GM21786 (cell line): Measurements from ENCODE around the gene EID1.

Experiments
- ATAC-seq: cut with Tn5 transposase; IDR thresholded peaks from one replicate; pipeline ENCODE4 v1.9.1; 2021; ENCODE audit not compliant: unreplicated experiment

Gene EID1

DNA sequence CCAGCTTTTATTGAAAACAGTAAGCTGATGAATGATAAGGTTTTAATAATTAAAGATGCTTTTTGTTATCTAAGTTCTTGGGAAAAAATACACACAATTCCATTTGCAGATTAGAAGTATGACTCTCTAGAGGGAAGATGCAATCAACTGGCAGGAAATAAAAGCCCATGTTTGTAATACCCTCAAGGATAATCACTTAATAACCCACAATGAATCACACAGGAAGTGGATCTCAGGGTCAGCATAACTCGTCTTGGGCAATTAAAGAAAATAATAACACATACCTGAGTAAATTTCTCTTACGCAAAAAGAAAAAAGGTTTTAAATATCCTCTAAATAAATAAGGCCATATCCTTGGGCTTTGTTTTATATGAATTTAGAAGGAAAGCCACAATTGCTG is 9.4 kb upstream of the EID1 start:
- ATAC-seq, result no peak

DNA sequence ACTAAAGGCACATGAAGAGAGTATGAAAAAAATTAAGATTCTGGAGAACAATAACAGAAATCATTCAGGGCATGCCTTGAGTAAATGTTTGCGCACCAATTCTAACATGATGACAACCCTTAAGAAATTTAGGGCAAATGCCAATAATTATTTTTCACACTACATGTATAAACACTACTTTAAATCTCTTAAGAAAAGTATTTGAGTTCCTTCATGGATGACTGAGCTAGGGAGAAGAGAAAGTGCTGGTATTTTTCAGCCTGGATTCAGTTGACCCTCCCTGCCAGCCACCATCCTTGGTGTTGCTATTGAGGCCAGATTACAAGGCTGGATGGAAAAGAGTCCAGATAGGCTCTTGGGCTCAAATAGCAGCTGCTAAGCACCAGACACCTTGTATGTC is 8.0 kb upstream of the EID1 start:
- ATAC-seq, result no peak

DNA sequence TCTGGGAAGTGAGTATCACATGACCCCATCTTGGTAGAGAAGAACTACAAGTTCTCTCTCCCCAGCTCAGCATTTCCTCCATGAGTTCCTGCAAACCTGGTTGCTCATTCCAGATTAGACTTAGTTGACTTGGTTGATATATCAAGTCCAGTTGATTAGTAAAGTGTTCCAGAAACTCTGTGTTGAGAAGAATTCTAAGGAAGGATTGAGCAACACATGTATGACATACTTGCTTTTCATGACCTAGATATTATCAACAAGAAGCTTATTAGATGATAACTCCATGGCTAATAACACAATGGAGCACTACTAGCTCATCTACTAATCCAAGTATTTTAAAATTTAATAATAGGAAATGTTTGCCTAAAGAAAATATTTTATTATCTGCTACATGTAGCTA is 6.4 kb upstream of the EID1 start:
- no peak for ATAC-seq

DNA sequence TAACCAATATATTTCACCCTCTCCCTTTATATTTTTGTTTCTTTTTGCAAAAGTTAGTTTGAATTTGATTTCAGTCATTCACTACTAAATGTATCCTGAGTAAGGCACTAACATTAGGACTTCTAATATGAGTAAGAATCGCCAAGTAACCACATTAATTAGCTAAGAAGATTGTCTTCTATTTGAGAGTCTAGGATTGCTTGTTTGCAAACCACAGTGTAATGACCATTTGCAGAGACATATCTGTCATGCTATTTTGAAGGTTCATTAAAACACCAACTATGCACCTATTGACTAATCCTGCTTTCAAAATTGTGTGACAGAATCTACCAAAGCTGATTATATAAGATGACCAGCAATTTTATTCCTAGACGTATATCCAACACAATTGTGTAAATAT is 5.3 kb upstream of the EID1 start:
- ATAC-seq, result no peak

DNA sequence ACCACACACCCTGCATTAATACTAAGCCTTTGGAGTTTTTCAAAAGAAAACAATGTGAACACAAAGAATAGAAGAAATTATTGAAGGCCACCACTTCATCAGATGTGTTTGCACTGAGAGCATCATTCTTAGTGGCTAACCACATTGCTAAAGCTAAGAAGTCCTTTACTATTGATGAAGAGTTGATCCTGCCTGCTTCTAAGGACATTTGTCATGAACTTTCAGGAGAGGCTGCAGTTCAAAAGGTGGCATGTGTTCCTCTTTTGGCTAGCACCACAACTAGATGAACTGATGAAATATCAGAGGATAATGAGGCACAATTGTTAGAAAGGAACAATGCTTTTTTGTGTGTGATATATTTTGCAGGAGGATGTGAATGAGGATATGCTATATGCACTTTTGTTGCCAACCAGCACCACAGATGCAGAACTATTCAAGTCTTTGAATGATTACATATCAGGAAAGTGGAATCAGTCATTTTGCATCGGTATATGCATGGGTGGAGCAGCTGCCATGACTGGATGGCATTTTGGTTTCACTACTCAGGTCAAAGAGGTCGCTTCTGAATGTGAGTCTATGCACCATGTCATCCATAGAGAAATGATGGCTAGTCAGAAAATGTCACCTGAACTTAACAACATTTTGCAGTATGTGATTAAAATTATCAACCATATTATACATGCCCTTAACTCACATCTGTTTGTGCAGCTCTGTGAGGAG is 2.5 kb upstream of the EID1 start:
- ATAC-seq, result no peak

DNA sequence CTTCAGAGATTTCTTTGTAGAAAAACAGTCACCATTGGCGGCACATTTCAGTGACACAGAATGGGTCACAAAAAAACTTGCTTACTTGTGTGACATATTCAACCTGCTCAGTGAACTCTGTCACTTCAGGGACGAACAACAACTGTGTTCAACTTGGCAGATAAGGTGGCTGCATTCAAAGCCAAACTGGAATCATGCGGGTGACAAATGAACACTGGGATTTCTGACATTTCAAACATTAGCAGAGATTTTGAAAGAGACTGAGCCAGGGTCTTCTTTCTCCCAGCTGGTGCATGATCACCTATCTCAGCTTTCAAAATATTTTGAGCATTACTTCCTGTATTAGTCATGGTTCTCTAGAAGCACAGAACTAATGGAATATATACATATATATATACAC is 1.9 kb upstream of the EID1 start:
- ATAC-seq, result no peak

DNA sequence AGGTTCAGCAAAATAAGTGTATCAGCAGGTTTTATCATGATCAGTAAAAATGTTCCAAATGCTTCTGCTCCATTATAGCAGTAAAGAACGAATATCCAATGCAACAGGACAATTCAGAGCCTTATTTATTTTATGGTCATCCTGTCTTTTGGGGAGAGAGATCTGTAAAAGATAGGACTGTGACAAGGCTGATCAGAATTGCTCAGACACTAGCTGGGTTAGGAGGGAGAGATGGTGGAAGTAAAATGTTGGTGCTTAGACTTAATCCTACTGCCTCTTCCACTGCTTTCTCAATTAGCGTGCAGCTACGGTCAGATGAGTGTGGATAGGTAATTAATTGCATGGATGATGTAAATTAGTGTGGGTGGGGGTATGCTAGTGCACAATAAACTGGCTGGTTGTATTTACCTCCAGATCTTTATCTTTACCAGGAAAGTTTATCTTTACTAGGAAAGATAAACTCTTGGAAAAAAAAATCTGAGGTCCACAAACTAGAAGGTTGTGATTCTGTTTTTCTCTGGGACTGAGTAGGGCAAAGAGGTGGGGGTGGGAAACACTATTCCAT is 2.2 kb downstream of the EID1 start:
- no peak for ATAC-seq

DNA sequence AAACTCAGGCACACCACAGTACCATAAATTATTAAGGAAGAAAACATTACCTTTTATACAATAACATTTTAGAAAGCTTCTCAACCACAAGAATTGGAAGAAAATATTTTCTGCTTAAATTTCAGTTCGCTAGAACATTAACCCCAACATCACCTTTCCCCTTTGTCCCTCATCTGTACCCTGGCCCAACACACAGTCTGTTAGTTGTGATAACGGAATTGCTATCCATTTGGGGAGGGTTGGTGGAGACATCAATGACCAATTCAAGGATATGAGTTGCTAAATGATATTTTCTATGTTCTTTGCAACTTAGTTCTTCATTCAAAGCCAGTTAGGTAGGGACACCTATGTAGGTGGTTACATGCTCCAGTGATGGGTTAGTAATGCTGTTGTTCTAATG is 5.8 kb downstream of the EID1 start:
- ATAC-seq, result no peak

DNA sequence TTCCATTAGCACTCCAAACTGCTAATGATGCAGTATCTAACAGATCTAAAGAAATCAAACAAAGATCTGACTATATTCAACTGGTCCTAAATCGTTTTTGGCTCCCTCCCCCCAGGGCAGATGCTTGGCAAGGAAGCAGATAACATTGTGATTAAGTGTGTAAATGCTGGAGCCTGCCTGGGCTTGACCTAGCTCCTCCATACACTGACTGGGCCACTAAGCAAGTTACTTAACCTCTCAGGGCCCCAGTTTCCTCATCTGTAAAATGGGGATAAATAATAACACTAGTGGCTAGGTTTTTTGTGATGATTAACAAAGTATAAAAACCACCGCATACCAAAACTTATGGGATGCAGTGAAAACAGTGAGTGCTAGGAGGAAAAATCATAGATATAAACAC is 9.2 kb downstream of the EID1 start:
- ATAC-seq, result no peak

DNA sequence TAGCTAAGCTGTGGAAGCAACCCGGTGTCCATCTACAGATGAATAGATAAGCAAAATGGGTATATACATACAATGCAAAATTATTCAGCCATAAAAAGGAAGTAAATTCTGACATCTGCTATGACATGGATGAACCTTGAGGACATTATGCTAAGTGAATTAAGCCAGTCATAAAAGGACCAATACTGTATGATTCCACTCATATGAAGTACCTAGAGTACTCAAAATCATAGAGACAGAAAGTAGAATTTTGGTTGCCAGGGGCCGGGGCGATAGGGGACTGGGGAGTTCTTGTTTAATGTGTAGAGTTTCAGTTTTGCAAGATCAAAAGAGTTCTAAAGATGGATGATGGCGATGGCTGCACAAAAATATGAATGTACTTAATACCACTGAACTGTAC is 10.3 kb downstream of the EID1 start:
- ATAC-seq, result peak; percentile 53

DNA sequence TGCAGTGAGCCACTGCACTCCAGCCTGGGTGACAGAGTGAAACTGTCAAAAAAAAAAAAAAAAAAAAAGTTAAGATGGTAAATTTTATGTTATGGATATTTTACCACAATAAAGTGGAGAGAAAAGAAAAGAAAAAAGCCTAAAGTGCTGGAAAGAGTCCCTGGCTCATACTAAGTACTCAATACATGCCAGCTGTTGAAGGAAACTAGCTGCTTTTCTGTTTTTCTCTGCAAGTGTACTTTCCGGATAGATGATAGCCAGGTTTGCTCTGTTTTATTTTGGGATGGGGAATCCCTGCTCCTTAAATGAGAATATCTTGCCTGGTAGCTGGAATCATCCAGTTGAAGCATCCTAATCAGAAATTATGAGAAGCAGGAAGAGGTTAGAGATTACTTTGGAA is 10.9 kb downstream of the EID1 start:
- ATAC-seq, result no peak

DNA sequence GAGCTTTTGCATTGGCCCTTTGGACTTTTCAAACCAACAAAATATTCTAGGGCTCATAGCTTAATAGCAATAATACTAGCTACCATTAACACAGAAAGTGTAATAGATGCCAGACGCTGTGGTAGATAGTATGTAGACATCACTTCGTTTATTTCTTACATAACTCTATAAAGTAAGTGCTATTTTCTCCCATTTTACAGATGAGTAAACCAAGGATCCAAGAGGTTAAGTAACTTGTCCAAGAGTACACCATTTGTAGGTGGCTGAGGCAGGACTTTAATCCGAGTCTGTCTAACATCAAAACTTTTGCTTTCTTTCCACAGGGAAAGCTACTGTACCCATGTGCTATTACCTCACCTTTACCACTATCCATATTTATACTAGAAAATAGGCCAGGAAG is 12.0 kb downstream of the EID1 start:
- no peak for ATAC-seq

DNA sequence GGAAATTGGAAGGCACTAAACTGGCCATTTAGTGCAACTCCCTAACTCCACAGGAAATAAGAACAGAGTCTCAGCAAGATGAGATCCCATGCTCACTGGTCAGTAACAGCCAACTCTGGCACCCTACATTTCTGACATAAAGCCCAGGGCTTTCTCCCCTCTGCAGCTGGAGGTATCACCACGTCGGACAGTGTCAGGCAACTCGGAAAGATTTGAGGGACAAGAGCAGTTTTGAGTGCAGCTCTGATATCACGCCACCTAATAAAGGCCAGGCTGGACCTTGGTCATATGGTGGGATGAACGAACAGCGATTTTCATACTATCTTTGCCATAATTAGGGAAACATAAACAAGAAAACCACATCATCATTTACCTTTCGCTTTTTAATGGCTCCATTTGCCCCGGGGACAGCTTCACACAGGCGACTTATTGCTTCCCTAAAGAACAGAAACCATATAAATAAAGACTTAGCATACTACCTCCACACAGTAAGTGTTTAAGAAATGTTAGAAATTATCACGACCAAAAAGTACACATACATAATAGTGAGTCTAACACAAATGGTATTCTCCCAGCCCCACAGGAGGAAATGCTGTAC is 12.5 kb downstream of the EID1 start:
- no peak for ATAC-seq

DNA sequence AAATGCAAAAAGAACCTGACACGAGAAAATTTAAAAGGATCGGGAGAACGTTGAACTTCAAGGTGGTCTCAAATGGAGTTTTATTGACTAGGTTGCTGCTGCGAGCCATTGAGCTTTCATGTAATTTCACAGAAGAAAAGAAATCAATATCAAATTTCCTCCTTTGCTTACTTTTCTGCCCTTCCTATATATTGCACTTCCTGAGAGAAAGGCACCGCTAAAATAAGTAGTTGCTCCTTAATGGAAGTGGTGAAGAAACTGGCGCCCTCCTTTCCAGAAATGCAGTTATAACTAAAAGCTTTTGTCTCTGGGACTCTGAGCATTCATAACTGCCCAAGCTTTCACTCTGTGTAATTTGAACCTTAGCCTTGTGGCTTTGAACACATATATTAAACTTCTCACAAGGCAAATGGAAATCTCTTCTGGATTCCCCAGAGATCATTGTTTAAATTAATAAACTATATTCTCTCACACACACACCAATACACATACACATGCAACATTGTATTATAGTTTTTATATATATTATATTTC is 13.4 kb downstream of the EID1 start:
- ATAC-seq, result no peak

DNA sequence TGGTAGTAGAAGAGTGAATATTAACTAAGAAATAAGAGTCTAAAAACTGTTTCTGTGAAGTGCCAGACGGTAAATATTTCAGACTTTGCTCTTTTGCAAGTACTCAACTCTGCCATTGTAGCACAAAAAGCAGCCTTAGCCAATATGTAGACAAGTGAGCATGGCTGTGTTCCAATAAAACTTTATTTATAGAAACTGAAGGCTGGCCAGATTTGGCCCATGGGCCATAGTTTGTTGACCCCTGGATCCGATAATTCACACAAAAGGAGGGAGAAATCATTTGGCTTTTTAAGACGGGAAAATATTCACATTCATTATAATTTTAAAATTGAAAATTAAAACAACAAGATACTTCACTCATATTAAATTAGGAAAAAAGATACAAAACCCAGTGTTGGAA is 15.4 kb downstream of the EID1 start:
- ATAC-seq, result no peak

DNA sequence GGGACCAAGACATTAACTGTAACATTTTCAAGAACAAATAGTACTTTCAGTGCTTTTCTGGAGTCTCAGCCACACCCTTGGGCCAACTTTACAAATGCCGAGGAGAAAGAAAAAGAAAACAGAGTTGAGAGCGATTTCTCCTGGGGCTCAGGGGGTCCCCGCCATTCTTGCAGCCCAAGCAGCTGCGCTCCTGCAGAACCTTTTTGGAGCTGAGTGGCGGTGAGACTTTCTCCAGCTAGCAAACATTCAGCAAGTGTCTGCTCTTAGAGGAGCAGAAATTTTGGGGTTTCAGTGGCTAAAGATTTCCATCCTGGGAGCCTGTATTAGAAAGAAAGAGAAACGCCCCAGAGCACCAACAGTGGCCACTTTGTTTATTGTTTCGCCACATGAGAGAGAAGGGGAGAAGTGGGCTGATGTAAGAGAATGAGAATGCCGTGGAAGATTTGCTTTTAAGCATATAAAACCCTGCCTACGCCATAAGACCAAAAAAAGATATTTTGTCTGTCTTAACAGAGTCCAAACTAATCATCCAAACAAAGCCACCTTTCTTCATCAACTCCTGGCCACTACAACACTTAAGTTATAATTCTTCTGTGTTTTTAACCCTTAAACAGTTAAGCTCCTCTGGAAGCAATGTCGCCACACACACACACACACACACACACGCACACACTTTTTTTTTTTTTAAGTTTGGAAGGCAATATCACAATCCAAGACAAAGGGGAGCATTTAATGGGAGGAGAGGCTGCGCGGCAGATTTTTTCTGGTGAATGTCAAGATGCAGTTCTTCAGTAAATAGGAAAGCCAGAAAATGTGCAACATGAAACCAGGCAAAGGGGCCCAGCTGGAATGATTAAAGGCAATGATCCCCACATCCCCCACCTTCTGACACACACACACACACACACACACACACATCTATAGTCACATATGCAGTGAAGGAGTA is 19.2 kb downstream of the EID1 start:
- no peak for ATAC-seq

DNA sequence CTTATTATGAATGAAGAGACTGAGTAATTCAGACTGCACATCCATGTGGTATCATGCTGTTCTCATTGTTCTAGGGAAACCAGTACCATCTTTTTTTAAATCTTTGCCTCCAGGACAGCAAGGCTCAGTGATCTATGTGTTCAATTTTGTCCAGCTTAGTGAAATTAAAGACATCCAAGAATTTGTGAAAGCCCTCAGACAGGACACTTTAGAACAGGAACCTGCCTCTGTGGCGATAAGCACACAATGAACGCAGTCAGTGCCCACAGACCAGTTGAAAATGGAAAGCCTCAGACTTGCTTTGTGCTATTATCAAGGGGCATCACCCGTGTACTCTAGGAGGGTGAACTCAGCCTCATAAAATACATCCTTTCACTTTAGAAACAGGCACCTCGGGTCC is 20.1 kb downstream of the EID1 start:
- ATAC-seq, result no peak

DNA sequence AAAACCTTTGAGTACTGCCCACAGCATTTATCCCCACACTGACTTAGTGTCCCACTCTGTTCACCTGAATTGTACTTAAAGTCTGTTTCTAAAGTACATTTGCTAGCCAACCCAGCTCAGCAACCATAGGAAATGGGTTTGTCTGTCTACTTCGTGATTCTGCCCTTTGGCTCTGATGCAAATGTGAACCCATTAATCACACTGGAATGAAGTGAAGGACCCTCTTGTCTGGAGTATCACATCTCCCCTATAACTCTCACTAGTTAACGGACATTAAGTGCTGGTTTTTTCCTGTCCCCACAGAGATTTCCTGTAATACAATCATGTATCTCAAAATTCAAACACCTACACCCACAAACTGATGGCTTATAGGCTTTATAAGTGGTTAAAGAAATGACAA is 20.5 kb downstream of the EID1 start:
- ATAC-seq, result no peak

DNA sequence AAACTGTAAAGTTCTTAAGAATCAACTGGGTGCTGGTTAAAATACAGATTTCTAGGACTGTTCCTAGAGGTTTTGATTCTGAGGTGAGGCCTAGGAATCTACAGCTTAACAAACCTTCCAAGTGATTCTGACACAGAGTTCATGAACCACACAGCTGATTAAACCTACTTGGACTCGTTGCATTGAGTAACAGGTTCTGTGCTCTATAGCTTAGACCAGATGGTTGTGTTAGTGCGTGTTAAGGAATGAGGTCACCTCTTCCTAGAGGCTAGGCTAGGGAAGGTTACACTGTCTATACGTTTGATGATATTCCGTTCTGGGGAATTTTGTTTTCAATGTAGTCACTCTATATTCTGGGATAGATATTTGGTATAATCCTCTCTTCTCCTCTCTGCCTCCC is 21.9 kb downstream of the EID1 start:
- no peak for ATAC-seq

DNA sequence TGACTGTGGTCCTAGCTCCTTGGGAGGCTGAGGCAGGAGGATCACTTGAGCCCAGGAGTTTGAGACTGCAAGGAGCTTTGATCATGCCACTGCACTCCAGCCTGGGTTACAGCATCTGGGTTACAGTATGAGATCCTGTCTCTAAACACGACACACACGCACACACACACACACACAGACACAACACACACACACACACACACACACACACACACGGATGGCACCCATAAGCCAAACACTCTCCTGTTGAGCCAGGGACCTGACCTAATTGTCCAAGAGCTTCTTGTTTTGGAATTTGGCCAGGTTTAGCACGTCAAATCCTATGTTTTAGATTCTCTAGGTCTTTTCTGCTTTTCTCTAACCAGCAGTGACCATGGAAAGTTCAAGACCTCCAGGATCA is 26.8 kb downstream of the EID1 start:
- no peak for ATAC-seq

DNA sequence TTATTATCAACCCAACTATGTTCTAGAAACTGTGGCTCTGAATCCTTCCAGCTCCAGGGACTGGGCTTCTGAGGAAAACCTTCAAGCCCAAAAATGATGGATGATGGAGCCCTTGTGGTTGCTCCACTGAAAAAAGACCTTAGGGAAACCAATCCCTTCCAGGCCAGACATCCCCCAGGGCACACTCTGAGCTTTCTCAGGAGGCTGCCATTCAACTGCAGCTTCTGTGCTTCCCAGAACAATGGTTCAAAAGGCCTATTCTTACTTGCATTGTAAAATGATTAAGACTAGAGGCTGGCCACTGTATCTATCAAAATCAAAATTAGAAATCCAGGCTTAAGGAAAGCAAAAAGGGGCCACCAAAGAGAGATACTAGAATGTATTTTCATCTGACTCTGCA is 27.3 kb downstream of the EID1 start:
- no peak for ATAC-seq

DNA sequence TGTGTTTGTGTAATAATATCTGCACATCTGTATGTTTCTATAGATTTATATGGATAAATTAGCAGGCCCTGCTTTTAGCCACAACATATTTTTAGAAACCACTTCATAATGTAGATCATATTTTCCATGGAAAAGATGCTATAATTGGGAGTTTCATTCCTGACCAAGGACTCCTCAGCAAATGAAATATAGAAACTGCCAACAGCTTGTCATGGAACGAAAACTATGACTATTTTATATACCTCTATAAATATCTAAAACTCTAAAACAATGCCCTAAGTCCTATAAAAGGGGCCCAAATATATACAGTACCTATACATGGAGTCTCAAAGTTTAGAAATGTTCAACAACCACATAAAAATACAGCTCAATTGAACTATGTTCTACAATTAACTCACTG is 27.9 kb downstream of the EID1 start:
- no peak for ATAC-seq
